Liver (tissue), 3 donors: ENCODE data around the gene SYT14.

ENCODE experiments used
- GABPA ChIP-seq, 2 donors: IDR thresholded peaks in 1 of 2; conservative IDR thresholded peaks in 1 of 2; 2 replicates each; pipeline ENCODE4 v1.6.1; 2016; ENCODE audit warnings: antibody characterized with exemption in 2 of 2, mild to moderate bottlenecking in 1 of 2, moderate library complexity in 1 of 2
- RAD21 ChIP-seq, 2 donors: IDR thresholded peaks; 2 replicates each; pipeline ENCODE4 v1.6.1; 2016; ENCODE audit warnings: antibody characterized with exemption in 2 of 2, mild to moderate bottlenecking in 2 of 2
- TAF1 ChIP-seq: conservative IDR thresholded peaks from 2 replicates; pipeline ENCODE4 v1.6.1; 2016; ENCODE audit warnings: antibody characterized with exemption, mild to moderate bottlenecking
- TF ChIP-seq, protein P1 (sequence below): fragments of 150-350 bp; IDR thresholded peaks from 2 replicates; pipeline ENCODE4 v1.5.1; 2017; ENCODE audit warnings: improper control_type of control experiment, low read depth, low read length; ENCODE audit not compliant: missing input control
- TF ChIP-seq, protein P2 (sequence below): IDR thresholded peaks from 2 replicates; pipeline ENCODE4 v1.6.1; 2016; ENCODE audit warnings: antibody characterized with exemption
- TF ChIP-seq, protein P3 (sequence below): IDR thresholded peaks from 2 replicates; pipeline ENCODE4 v1.6.1; 2016; ENCODE audit warnings: antibody characterized with exemption
- TF ChIP-seq, protein P4 (sequence below): IDR thresholded peaks from 2 replicates; pipeline ENCODE4 v1.6.1; 2016; ENCODE audit warnings: antibody characterized with exemption, mild to moderate bottlenecking
- donor health status: healthy.
- donor health status: healthy.

DNA sequence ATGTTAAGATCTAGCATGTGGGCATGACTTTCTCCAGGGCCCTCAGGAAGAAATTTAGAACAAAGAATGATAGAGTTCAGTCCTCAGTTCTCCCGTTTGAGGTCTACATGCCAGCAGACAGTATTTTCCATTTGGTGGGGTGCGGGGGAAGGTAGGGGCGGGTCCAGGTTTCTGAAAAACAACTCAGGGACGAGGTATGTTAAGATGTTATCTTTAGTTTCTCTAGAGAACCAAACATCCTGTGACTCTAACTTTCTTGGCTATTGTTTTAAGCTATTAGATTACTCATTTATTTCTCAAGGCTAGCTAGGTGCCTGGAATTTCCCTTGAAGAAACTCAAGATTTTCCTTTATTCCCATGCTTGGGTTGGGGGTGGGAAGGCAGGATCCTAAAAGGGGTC is 42.3 kb upstream of the SYT14 start:
- TF ChIP-seq, protein P1, sequence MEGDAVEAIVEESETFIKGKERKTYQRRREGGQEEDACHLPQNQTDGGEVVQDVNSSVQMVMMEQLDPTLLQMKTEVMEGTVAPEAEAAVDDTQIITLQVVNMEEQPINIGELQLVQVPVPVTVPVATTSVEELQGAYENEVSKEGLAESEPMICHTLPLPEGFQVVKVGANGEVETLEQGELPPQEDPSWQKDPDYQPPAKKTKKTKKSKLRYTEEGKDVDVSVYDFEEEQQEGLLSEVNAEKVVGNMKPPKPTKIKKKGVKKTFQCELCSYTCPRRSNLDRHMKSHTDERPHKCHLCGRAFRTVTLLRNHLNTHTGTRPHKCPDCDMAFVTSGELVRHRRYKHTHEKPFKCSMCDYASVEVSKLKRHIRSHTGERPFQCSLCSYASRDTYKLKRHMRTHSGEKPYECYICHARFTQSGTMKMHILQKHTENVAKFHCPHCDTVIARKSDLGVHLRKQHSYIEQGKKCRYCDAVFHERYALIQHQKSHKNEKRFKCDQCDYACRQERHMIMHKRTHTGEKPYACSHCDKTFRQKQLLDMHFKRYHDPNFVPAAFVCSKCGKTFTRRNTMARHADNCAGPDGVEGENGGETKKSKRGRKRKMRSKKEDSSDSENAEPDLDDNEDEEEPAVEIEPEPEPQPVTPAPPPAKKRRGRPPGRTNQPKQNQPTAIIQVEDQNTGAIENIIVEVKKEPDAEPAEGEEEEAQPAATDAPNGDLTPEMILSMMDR, result no peak
- TF ChIP-seq, protein P2, sequence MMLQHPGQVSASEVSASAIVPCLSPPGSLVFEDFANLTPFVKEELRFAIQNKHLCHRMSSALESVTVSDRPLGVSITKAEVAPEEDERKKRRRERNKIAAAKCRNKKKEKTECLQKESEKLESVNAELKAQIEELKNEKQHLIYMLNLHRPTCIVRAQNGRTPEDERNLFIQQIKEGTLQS, result no peak
- TF ChIP-seq GABPA (IDR thresholded peaks at IDR 0.05 in 1 of 2, conservative IDR thresholded peaks at IDR 0.05 in 1 of 2) (no peak), RAD21 (IDR thresholded peaks at IDR 0.05) (no peak), TAF1 (no peak)
- TF ChIP-seq, protein P3, sequence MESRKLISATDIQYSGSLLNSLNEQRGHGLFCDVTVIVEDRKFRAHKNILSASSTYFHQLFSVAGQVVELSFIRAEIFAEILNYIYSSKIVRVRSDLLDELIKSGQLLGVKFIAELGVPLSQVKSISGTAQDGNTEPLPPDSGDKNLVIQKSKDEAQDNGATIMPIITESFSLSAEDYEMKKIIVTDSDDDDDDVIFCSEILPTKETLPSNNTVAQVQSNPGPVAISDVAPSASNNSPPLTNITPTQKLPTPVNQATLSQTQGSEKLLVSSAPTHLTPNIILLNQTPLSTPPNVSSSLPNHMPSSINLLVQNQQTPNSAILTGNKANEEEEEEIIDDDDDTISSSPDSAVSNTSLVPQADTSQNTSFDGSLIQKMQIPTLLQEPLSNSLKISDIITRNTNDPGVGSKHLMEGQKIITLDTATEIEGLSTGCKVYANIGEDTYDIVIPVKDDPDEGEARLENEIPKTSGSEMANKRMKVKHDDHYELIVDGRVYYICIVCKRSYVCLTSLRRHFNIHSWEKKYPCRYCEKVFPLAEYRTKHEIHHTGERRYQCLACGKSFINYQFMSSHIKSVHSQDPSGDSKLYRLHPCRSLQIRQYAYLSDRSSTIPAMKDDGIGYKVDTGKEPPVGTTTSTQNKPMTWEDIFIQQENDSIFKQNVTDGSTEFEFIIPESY, result no peak
- TF ChIP-seq, protein P4, sequence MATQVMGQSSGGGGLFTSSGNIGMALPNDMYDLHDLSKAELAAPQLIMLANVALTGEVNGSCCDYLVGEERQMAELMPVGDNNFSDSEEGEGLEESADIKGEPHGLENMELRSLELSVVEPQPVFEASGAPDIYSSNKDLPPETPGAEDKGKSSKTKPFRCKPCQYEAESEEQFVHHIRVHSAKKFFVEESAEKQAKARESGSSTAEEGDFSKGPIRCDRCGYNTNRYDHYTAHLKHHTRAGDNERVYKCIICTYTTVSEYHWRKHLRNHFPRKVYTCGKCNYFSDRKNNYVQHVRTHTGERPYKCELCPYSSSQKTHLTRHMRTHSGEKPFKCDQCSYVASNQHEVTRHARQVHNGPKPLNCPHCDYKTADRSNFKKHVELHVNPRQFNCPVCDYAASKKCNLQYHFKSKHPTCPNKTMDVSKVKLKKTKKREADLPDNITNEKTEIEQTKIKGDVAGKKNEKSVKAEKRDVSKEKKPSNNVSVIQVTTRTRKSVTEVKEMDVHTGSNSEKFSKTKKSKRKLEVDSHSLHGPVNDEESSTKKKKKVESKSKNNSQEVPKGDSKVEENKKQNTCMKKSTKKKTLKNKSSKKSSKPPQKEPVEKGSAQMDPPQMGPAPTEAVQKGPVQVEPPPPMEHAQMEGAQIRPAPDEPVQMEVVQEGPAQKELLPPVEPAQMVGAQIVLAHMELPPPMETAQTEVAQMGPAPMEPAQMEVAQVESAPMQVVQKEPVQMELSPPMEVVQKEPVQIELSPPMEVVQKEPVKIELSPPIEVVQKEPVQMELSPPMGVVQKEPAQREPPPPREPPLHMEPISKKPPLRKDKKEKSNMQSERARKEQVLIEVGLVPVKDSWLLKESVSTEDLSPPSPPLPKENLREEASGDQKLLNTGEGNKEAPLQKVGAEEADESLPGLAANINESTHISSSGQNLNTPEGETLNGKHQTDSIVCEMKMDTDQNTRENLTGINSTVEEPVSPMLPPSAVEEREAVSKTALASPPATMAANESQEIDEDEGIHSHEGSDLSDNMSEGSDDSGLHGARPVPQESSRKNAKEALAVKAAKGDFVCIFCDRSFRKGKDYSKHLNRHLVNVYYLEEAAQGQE, result no peak
